ENCODE measurements around the gene VPS33A. TPM values are rescaled to one million over a fixed set of nuclear protein-coding genes. Genes with fewer than 3 reads are reported as not detected.

Gene VPS33A
- polyA plus RNA-seq, 2 of the 4 experiments (the other 2 are of a cell fraction) = 19.9 to 32.4 TPM

DNA sequence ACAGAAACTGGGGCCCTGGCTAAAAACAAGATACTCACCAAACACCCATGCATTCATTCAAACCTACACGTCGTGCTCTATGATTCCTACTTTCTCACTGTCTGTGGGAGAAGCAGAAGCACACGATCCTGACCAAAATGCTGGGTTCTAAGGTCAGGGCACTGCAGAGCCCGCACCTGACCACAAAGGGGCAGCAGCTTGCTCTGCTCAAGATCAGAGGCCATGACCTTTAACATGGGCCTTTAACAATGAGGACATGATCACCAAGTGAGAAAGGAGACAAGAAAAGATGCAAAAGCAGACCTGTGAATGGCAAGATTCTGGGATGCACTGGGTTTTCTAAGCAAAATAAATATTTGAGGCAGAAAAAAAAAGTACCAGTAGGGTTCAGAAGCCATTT lies 40.1 kb upstream of the VPS33A start:
- POLR2A ChIA-PET = no interaction called here
- no peak overlapping the region for H3K4me2 ChIP-seq
- 83% methylated on average over 4 of the region's 4 CpGs for WGBS (ENCODE audit: missing lambda C conversion rate)
- no peak overlapping the region for H3K27ac ChIP-seq
- H3K9me3 ChIP-seq = no peaks in the 10 kb centered on the region
- H3K4me3 ChIP-seq = no peak overlapping the region
- FAIRE-seq = no peak
- ATAC-seq = peak in 1 of 2 experiments; percentile 66; a peak in 3 of 6 replicates
- no peak for TF ChIP-seq BHLHE40 (IDR thresholded peaks at IDR 0.05; ENCODE audit: low read depth, low read length)
- TF ChIP-seq, protein P1, sequence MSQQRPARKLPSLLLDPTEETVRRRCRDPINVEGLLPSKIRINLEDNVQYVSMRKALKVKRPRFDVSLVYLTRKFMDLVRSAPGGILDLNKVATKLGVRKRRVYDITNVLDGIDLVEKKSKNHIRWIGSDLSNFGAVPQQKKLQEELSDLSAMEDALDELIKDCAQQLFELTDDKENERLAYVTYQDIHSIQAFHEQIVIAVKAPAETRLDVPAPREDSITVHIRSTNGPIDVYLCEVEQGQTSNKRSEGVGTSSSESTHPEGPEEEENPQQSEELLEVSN (IDR thresholded peaks at IDR 0.05; ENCODE audit: borderline replicate concordance, low read depth) = no peak
- no peak for TF ChIP-seq HOXA7 (CRISPR knock-in tag; IDR thresholded peaks at IDR 0.05)
- TF ChIP-seq FOXS1 (CRISPR knock-in tag; IDR thresholded peaks at IDR 0.05) = no peak
- TF ChIP-seq TP53 (CRISPR knock-in tag; IDR thresholded peaks at IDR 0.05) = no peak
- TF ChIP-seq CBX8 (IDR thresholded peaks at IDR 0.05) = no peak
- TF ChIP-seq RAD21 (conservative IDR thresholded peaks at IDR 0.05 in 1 of 2, IDR thresholded peaks at IDR 0.05 in 1 of 2) = peak in 1 of 2 experiments; percentile 29; a peak in 1 of 5 replicates
- peak in 1 of 2 experiments; percentile 34 for DNase-seq (ENCODE audit: low read depth in 1 of 2, low spot score in 1 of 2)
- H3K4me1 ChIP-seq = peaks cover 3% of the 10 kb centered on the region; the same call in 2 of the 3 replicates
- CTCF ChIA-PET = interaction anchor here (0.8 to 1.7 kb wide), 5 partner anchors 17 to 143 kb away, joined by 3 to 6 read pairs (median 3); no protein-coding TSS in a partner anchor

DNA sequence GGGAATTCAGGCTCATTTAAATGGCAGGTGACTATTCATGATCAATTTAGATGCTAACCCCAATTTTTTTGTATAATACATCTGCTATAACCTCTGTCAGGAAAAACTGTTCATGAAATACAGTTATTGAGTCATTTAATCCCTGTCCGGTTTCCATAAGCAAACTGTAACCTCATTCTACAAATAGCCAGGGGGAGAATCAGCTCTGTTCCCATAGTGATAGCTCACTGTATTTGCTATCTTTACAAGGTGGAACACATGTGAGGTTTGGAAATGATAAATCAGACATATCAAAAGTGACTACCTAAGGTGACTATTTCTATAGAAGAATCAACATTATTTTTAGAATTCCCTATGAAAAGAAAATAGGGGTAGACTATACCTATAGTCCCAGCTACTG lies 38.6 kb upstream of the VPS33A start:
- ChIA-PET CTCF (interaction anchor here (0.8 to 1.7 kb wide), 4 partner anchors 10 to 166 kb away, joined by 3 to 4 read pairs (median 4); no protein-coding TSS in a partner anchor), POLR2A (no interaction called here)
- Histone ChIP-seq H3K9me3 (no peaks in the 10 kb centered on the region), H3K27ac (no peak overlapping the region), H3K4me3 (no peak overlapping the region), H3K4me1 (peaks cover 3% of the 10 kb centered on the region; the same call in 2 of the 3 replicates), H3K4me2 (no peak overlapping the region)
- 54% methylated on average over 1 of the region's 1 CpG for WGBS (ENCODE audit: missing lambda C conversion rate)
- FAIRE-seq (no peak), DNase-seq (ENCODE audit: low read depth in 1 of 2, low spot score in 1 of 2) (no peak), ATAC-seq (no peak)
- TF ChIP-seq BHLHE40 (IDR thresholded peaks at IDR 0.05; ENCODE audit: low read depth, low read length) (no peak), PHF8 (IDR thresholded peaks at IDR 0.05; ENCODE audit: borderline replicate concordance, low read depth) (no peak), RCOR1 (IDR thresholded peaks at IDR 0.05; ENCODE audit: low read depth, low read length) (no peak), JUNB (IDR thresholded peaks at IDR 0.05) (no peak), EHMT2 (IDR thresholded peaks at IDR 0.05; ENCODE audit: low read depth) (no peak), ZC3H11A (IDR thresholded peaks at IDR 0.05) (no peak), ZNF302 (CRISPR knock-in tag; IDR thresholded peaks at IDR 0.05) (no peak), CBX8 (IDR thresholded peaks at IDR 0.05) (no peak)
- TF ChIP-seq, protein P2, sequence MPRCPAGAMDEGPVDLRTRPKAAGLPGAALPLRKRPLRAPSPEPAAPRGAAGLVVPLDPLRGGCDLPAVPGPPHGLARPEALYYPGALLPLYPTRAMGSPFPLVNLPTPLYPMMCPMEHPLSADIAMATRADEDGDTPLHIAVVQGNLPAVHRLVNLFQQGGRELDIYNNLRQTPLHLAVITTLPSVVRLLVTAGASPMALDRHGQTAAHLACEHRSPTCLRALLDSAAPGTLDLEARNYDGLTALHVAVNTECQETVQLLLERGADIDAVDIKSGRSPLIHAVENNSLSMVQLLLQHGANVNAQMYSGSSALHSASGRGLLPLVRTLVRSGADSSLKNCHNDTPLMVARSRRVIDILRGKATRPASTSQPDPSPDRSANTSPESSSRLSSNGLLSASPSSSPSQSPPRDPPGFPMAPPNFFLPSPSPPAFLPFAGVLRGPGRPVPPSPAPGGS (IDR thresholded peaks at IDR 0.05) = no peak
- TF ChIP-seq, protein P3, sequence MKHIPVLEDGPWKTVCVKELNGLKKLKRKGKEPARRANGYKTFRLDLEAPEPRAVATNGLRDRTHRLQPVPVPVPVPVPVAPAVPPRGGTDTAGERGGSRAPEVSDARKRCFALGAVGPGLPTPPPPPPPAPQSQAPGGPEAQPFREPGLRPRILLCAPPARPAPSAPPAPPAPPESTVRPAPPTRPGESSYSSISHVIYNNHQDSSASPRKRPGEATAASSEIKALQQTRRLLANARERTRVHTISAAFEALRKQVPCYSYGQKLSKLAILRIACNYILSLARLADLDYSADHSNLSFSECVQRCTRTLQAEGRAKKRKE (CRISPR knock-in tag; IDR thresholded peaks at IDR 0.05; ENCODE audit: low read depth) = no peak

DNA sequence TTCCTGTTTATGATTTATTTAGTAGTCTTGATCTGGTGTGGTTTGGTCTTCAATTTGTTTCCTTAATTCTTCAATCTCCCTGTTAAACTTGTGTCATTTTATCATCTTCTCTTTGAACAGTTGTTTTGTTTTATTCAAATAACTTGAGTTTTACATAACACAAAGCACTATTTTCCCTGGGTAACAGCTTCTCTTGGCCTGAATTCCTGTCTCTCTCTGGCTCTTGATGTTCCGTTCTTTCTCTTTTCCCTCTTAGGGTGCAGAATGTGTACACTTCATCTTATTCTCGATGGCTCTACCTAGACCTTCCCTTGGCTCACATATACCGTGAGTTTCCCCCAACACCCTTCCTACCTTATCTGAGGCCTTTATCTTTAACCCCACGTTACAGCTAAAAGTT lies 36.8 kb upstream of the VPS33A start:
- Histone ChIP-seq H3K9me3 (no peaks in the 10 kb centered on the region), H3K4me2 (no peak overlapping the region), H3K4me3 (no peak overlapping the region), H3K27ac (no peak overlapping the region), H3K4me1 (peaks cover 3% of the 10 kb centered on the region; the same call in 2 of the 3 replicates)
- TF ChIP-seq BHLHE40 (IDR thresholded peaks at IDR 0.05; ENCODE audit: low read depth, low read length) (no peak), CBX8 (IDR thresholded peaks at IDR 0.05) (no peak)
- TF ChIP-seq, protein P1 (IDR thresholded peaks at IDR 0.05; ENCODE audit: borderline replicate concordance, low read depth) = no peak
- FAIRE-seq = no peak
- WGBS (ENCODE audit: missing lambda C conversion rate) = 86% methylated on average over 4 of the region's 4 CpGs
- CTCF ChIA-PET = interaction anchor here (1.1 kb wide), 1 partner anchor 53 kb away, joined by 3 read pairs; no protein-coding TSS in a partner anchor
- POLR2A ChIA-PET = no interaction called here
- ATAC-seq = no peak
- no peak for DNase-seq (ENCODE audit: low read depth in 1 of 2, low spot score in 1 of 2)

Measured in A549 (cell line).